ENCODE data around the gene GJA3. TPM values are rescaled to one million over a fixed set of nuclear protein-coding genes. Genes with fewer than 3 reads are reported as not detected.

The GJA3 gene
- total and polyA plus RNA-seq, 8 donors, result 0.03 to 0.40 (median 0.08) TPM

GRCh38 chr13:20185366-20186056 is 24.7 kb upstream of the GJA3 start:
- H3K27ac ChIP-seq, result no peak overlapping the region
- peaks cover 0 to 2% (median 0%) of the 10 kb centered on the region in 4 donors for H3K27me3 ChIP-seq
- H3K4me1 ChIP-seq, result no peaks in the 10 kb centered on the region
- H3K36me3 ChIP-seq, result no peaks in the 10 kb centered on the region
- no peak overlapping the region for H3K4me3 ChIP-seq
- WGBS, 2 donors, result 64 to 71% methylated on average over 12 of the region's 12 CpGs
- TF ChIP-seq, protein P1, sequence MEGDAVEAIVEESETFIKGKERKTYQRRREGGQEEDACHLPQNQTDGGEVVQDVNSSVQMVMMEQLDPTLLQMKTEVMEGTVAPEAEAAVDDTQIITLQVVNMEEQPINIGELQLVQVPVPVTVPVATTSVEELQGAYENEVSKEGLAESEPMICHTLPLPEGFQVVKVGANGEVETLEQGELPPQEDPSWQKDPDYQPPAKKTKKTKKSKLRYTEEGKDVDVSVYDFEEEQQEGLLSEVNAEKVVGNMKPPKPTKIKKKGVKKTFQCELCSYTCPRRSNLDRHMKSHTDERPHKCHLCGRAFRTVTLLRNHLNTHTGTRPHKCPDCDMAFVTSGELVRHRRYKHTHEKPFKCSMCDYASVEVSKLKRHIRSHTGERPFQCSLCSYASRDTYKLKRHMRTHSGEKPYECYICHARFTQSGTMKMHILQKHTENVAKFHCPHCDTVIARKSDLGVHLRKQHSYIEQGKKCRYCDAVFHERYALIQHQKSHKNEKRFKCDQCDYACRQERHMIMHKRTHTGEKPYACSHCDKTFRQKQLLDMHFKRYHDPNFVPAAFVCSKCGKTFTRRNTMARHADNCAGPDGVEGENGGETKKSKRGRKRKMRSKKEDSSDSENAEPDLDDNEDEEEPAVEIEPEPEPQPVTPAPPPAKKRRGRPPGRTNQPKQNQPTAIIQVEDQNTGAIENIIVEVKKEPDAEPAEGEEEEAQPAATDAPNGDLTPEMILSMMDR (IDR thresholded peaks at IDR 0.05), result no peak
- intact Hi-C loops (cut with DNase I), result loop anchor here in 1 of 3 donors (10.0 kb wide), 1 partner anchor 739 kb away; no protein-coding TSS in a partner anchor
- FAIRE-seq, result no peak
- ATAC-seq, result no peak
- no peaks in the 10 kb centered on the region for H3K9me3 ChIP-seq
- DNase-seq, result no peak

DNA sequence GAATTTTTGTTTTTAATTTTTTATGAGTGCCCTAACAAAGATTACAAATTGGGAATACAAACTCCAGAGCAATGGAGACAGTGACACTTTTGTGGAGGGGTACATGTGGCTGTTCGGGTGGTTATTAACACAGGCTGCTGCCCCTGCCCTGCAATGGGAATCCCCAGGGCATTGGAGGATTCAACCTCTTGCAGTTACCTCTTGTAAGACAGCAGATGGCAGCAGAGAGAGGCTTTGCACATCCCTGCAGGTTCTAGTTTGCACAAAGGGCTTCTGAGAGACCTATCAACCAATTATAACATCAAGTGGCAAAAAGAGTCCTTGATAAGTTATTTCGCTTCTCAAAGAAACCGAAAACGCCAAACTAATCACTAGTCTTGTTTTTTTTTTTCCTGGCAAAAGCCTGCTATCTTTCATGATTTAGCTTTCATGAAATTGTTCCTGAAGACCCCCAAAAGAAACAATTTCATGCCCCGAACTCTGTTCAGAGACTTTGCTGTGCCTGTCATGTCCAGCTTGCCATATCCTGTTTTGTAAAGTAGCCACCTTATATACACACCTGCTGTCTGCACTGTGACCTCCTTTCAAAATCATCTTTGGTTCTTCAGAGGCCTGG is 21.5 kb upstream of the GJA3 start:
- 14 to 17% methylated on average over 5 of the region's 5 CpGs for WGBS, 2 donors
- peak; percentile 37 for FAIRE-seq
- no peaks in the 10 kb centered on the region for H3K4me1 ChIP-seq
- intact Hi-C loops (cut with DNase I), result loop anchor here in 1 of 3 donors (10.0 kb wide), 1 partner anchor 742 kb away; no protein-coding TSS in a partner anchor
- H3K9me3 ChIP-seq, result no peaks in the 10 kb centered on the region
- peaks cover 0 to 5% (median 4%) of the 10 kb centered on the region in 4 donors for H3K27me3 ChIP-seq
- TF ChIP-seq, protein P1 (IDR thresholded peaks at IDR 0.05), result peak; percentile 57 to 78 (median 70)
- H3K36me3 ChIP-seq, result no peaks in the 10 kb centered on the region
- DNase-seq, result peak in 3 of 6 donors; percentile 22 to 52 (median 31)
- no peak overlapping the region for H3K27ac ChIP-seq
- H3K4me3 ChIP-seq, result no peak overlapping the region
- ATAC-seq, result peak; percentile 88 to 99 (median 96)

GRCh38 chr13:20181188-20181587 is 20.3 kb upstream of the GJA3 start:
- FAIRE-seq, result no peak
- no peaks in the 10 kb centered on the region for H3K36me3 ChIP-seq
- TF ChIP-seq, protein P1 (IDR thresholded peaks at IDR 0.05), result no peak
- DNase-seq, result no peak
- peak in 1 of 4 donors; percentile 28 for ATAC-seq
- no peaks in the 10 kb centered on the region for H3K4me1 ChIP-seq
- peaks cover 0 to 7% (median 4%) of the 10 kb centered on the region in 4 donors for H3K27me3 ChIP-seq
- intact Hi-C loops (cut with DNase I), result loop anchor here in 1 of 3 donors (10.0 kb wide), 1 partner anchor 744 kb away; no protein-coding TSS in a partner anchor
- H3K4me3 ChIP-seq, result no peak overlapping the region
- WGBS, 2 donors, result 78 to 81% methylated on average over 3 of the region's 3 CpGs
- no peak overlapping the region for H3K27ac ChIP-seq
- no peaks in the 10 kb centered on the region for H3K9me3 ChIP-seq

GRCh38 chr13:20178156-20178555 is 17.3 kb upstream of the GJA3 start:
- no peak overlapping the region for H3K4me3 ChIP-seq
- FAIRE-seq (no peak), DNase-seq (no peak), ATAC-seq (no peak)
- no peaks in the 10 kb centered on the region for H3K36me3 ChIP-seq
- intact Hi-C loops (cut with DNase I), result no loop called here
- no peaks in the 10 kb centered on the region for H3K4me1 ChIP-seq
- 63 to 67% methylated on average over 5 of the region's 5 CpGs for WGBS, 2 donors
- no peak overlapping the region for H3K27ac ChIP-seq
- H3K27me3 ChIP-seq, result peaks cover 0 to 7% (median 4%) of the 10 kb centered on the region in 4 donors
- TF ChIP-seq, protein P1 (IDR thresholded peaks at IDR 0.05), result no peak
- no peaks in the 10 kb centered on the region for H3K9me3 ChIP-seq

All from pancreas (tissue), 10 donors.